OCI-M2 (cell line): ENCODE results near the gene ESRRA.

ENCODE experiments used
- DNase-seq: peaks from one replicate; lab custom pipeline; 2025; ENCODE audit not compliant: unreplicated experiment; lab: John Stamatoyannopoulos, UW

ESRRA gene

GRCh38 chr11:64305075-64305690 lies at the start of gene ESRRA:
TSS of gene ESRRA (plus strand) at chr11:64305524. CDS start at chr11:64307180, 1,656 bp downstream.
- DNase-seq, result peak; percentile 89

- no peak for DNase-seq
These were observed 49.0 kb upstream of the ESRRA start for GRCh38 chr11:64256300-64256699.

- DNase-seq, result no peak
These were observed 47.0 kb upstream of the ESRRA start for GRCh38 chr11:64258356-64258755.

GRCh38 chr11:64258946-64259532 lies 46.3 kb upstream of the ESRRA start:
- no peak for DNase-seq

- no peak for DNase-seq
These were observed 45.7 kb upstream of the ESRRA start for GRCh38 chr11:64259533-64260067.

- DNase-seq, result no peak
These were observed 45.1 kb upstream of the ESRRA start for GRCh38 chr11:64260147-64260708.

GRCh38 chr11:64261556-64262080 lies 43.7 kb upstream of the ESRRA start:
- DNase-seq, result no peak

- no peak for DNase-seq
These were observed 42.9 kb upstream of the ESRRA start for GRCh38 chr11:64262271-64263002.

- DNase-seq, result no peak
These were observed 42.0 kb upstream of the ESRRA start for GRCh38 chr11:64263021-64263946.

- DNase-seq, result no peak
These were observed 41.4 kb upstream of the ESRRA start for GRCh38 chr11:64263947-64264317.

GRCh38 chr11:64264371-64264852 lies 40.9 kb upstream of the ESRRA start:
- DNase-seq, result no peak

GRCh38 chr11:64265176-64266160 lies 39.9 kb upstream of the ESRRA start:
- no peak for DNase-seq

- no peak for DNase-seq
These were observed 39.0 kb upstream of the ESRRA start for GRCh38 chr11:64266339-64266738.

- no peak for DNase-seq
These were observed 37.9 kb upstream of the ESRRA start for GRCh38 chr11:64267207-64267945.

GRCh38 chr11:64268025-64268892 lies 37.1 kb upstream of the ESRRA start:
- DNase-seq, result no peak

- no peak for DNase-seq
These were observed 36.3 kb upstream of the ESRRA start for GRCh38 chr11:64268893-64269539.
